DOHH2 (cell line): ENCODE data around the gene VHLL.

Experiments used
- H3F3A ChIP-seq: fragments of 200-600 bp; sonication (generic), shearing (Covaris generic); 2 replicates; pipeline ENCODE4 v1.6.0; 2016; ENCODE audit warnings: antibody characterized with exemption, mild to moderate bottlenecking; ENCODE audit not compliant: control insufficient read depth, insufficient read depth
- H3K27ac ChIP-seq: fragments of 200-600 bp; sonication (generic); 2 replicates; pipeline ENCODE4 v1.5.1; 2014; ENCODE audit warnings: low read depth, mild to moderate bottlenecking, low read length, moderate library complexity
- H3K27me3 ChIP-seq: fragments of 200-600 bp; sonication (generic); 2 replicates; pipeline ENCODE4 v1.6.1; 2014; ENCODE audit warnings: mild to moderate bottlenecking, low read length, mixed read lengths; ENCODE audit not compliant: control insufficient read depth
- H3K36me3 ChIP-seq: fragments of 200-600 bp; sonication (generic); 2 replicates; pipeline ENCODE4 v1.6.1; 2014; ENCODE audit warnings: mild to moderate bottlenecking, low read length, moderate library complexity, mixed read lengths; ENCODE audit not compliant: control insufficient read depth
- H3K4me1 ChIP-seq: fragments of 200-600 bp; sonication (generic); 2 replicates; pipeline ENCODE4 v1.6.1; 2014; ENCODE audit warnings: mild to moderate bottlenecking, low read length, mixed read lengths; ENCODE audit not compliant: control insufficient read depth
- H3K4me2 ChIP-seq: fragments of 200-600 bp; sonication (generic); 2 replicates; pipeline ENCODE4 v1.6.0; 2014; ENCODE audit warnings: mild to moderate bottlenecking, low read length, moderate library complexity
- H3K4me3 ChIP-seq: fragments of 200-600 bp; sonication (generic); 2 replicates; pipeline ENCODE4 v1.5.1; 2014; ENCODE audit warnings: mild to moderate bottlenecking, low read length, mixed read lengths
- H3K79me2 ChIP-seq: fragments of 200-600 bp; sonication (generic); 2 replicates; pipeline ENCODE4 v1.6.1; 2014; ENCODE audit warnings: mild to moderate bottlenecking, low read length, mixed read lengths; ENCODE audit not compliant: control insufficient read depth
- H3K9me2 ChIP-seq: fragments of 200-600 bp; sonication (generic); replicated peaks from 2 replicates; pipeline ENCODE4 v1.6.1; 2014; ENCODE audit warnings: mild to moderate bottlenecking, low read length, mixed read lengths; ENCODE audit not compliant: control insufficient read depth
- H3K9me3 ChIP-seq: fragments of 200-600 bp; sonication (generic); 2 replicates; pipeline ENCODE4 v1.6.1; 2014; ENCODE audit warnings: antibody characterized with exemption, low read length, mixed read lengths; ENCODE audit not compliant: control insufficient read depth, insufficient read depth
- H4K20me1 ChIP-seq: fragments of 200-600 bp; sonication (generic); 2 replicates; pipeline ENCODE4 v1.6.0; 2014; ENCODE audit warnings: low read depth, mild to moderate bottlenecking, antibody characterized with exemption, low read length, moderate library complexity; ENCODE audit not compliant: control insufficient read depth, insufficient read depth
- EZH2phosphoT487 ChIP-seq: fragments of 200-600 bp; sonication (generic); IDR thresholded peaks from 2 replicates; pipeline ENCODE4 v1.6.1; 2017; ENCODE audit warnings: borderline replicate concordance, mild to moderate bottlenecking, antibody characterized with exemption, low read length, moderate library complexity, mixed read lengths
- TF ChIP-seq, protein P1 (sequence below): fragments of 200-600 bp; sonication (generic); IDR thresholded peaks from one replicate; pipeline ENCODE4 v1.5.1; 2014; ENCODE audit warnings: antibody characterized with exemption, mild to moderate bottlenecking, low read depth, low read length; ENCODE audit not compliant: poor library complexity, severe bottlenecking

Gene VHLL

DNA sequence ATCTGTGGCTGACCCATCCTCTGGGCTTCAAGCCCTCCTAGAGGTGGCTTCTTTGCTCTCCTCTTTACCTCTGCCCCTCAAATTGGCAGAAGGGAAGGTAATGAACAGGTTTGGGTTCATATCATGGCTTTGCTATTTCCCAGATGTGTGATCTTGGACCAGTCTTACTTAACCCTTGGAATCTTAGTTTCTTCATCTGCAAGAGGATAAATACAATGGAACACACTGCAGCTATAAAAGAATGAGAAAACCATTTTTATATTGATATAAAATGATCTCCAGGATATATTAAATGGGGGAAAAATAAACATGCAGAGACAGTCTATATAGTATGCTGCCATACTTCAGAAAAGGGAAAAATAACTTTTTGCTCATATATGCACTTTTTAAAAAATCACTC lies 9.2 kb downstream of the VHLL start:
- H3K9me2 ChIP-seq, result no peaks in the 10 kb centered on the region
- no peak overlapping the region for H3K27ac ChIP-seq
- H3K4me2 ChIP-seq, result no peak overlapping the region
- TF ChIP-seq, protein P1, sequence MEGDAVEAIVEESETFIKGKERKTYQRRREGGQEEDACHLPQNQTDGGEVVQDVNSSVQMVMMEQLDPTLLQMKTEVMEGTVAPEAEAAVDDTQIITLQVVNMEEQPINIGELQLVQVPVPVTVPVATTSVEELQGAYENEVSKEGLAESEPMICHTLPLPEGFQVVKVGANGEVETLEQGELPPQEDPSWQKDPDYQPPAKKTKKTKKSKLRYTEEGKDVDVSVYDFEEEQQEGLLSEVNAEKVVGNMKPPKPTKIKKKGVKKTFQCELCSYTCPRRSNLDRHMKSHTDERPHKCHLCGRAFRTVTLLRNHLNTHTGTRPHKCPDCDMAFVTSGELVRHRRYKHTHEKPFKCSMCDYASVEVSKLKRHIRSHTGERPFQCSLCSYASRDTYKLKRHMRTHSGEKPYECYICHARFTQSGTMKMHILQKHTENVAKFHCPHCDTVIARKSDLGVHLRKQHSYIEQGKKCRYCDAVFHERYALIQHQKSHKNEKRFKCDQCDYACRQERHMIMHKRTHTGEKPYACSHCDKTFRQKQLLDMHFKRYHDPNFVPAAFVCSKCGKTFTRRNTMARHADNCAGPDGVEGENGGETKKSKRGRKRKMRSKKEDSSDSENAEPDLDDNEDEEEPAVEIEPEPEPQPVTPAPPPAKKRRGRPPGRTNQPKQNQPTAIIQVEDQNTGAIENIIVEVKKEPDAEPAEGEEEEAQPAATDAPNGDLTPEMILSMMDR, result no peak
- no peak for TF ChIP-seq EZH2phosphoT487
- H3K36me3 ChIP-seq, result peaks cover 13% of the 10 kb centered on the region; the same call in 1 of the 2 replicates
- no peak overlapping the region for H3K4me3 ChIP-seq
- H4K20me1 ChIP-seq, result no peaks in the 10 kb centered on the region
- no peaks in the 10 kb centered on the region for H3K9me3 ChIP-seq
- no peaks in the 10 kb centered on the region for H3K79me2 ChIP-seq
- 0 out of 2 replicates have a peak, but pooled peaks cover 3% of the 10 kb centered on the region for H3F3A ChIP-seq
- H3K4me1 ChIP-seq, result no peaks in the 10 kb centered on the region
- no peaks in the 10 kb centered on the region for H3K27me3 ChIP-seq

GRCh38 chr1:156286061-156286460 lies 13.0 kb downstream of the VHLL start:
- H3K9me3 ChIP-seq, result no peaks in the 10 kb centered on the region
- TF ChIP-seq, protein P1, result no peak
- TF ChIP-seq EZH2phosphoT487, result no peak
- no peak overlapping the region for H3K4me3 ChIP-seq
- H3K9me2 ChIP-seq, result no peaks in the 10 kb centered on the region
- 0 out of 2 replicates have a peak, but pooled peaks cover 1% of the 10 kb centered on the region for H4K20me1 ChIP-seq
- 0 out of 2 replicates have a peak, but pooled peaks cover 3% of the 10 kb centered on the region for H3F3A ChIP-seq
- no peak overlapping the region for H3K27ac ChIP-seq
- peaks cover 15% of the 10 kb centered on the region for H3K36me3 ChIP-seq
- peaks cover 32% of the 10 kb centered on the region for H3K79me2 ChIP-seq
- no peaks in the 10 kb centered on the region for H3K27me3 ChIP-seq
- H3K4me2 ChIP-seq, result no peak overlapping the region
- H3K4me1 ChIP-seq, result peaks cover 15% of the 10 kb centered on the region

GRCh38 chr1:156285437-156285836 lies 13.7 kb downstream of the VHLL start:
- Histone ChIP-seq H3K4me2 (no peak overlapping the region), H3K36me3 (peaks cover 21% of the 10 kb centered on the region), H3K9me3 (no peaks in the 10 kb centered on the region)

More at GRCh38 chr1:156285437-156285836, 13.7 kb downstream of the VHLL start:
- H4K20me1 ChIP-seq, result 0 out of 2 replicates have a peak, but pooled peaks cover 7% of the 10 kb centered on the region
- H3K4me1 ChIP-seq, result peaks cover 21% of the 10 kb centered on the region
- H3K27ac ChIP-seq, result no peak overlapping the region
- H3F3A ChIP-seq, result 0 out of 2 replicates have a peak, but pooled peaks cover 3% of the 10 kb centered on the region
- peaks cover 38% of the 10 kb centered on the region for H3K79me2 ChIP-seq
- no peaks in the 10 kb centered on the region for H3K9me2 ChIP-seq
- TF ChIP-seq, protein P1, result no peak
- TF ChIP-seq EZH2phosphoT487, result no peak
- H3K27me3 ChIP-seq, result no peaks in the 10 kb centered on the region
- H3K4me3 ChIP-seq, result no peak overlapping the region
